HG03571 (cell line): ENCODE data around the gene PXT1.

Source experiments
- ATAC-seq: cut with Tn5 transposase; IDR thresholded peaks from one replicate; pipeline ENCODE4 v1.9.1; 2021; ENCODE audit not compliant: unreplicated experiment

PXT1 gene

GRCh38 chr6:36392621-36393020 lies 50.0 kb downstream of the PXT1 start:
- ATAC-seq: no peak

GRCh38 chr6:36389353-36389752 lies 53.3 kb downstream of the PXT1 start:
- no peak for ATAC-seq

GRCh38 chr6:36387440-36388303 lies 55.0 kb downstream of the PXT1 start, which contains the start of gene ETV7:
TSS of gene ETV7 (minus strand) at chr6:36387669. CDS start at chr6:36387541, 128 bp downstream.
- no peak for ATAC-seq

GRCh38 chr6:36386495-36387439 lies 55.9 kb downstream of the PXT1 start:
- ATAC-seq: no peak

- ATAC-seq: no peak
These were observed 58.6 kb downstream of the PXT1 start for GRCh38 chr6:36384095-36384494.

- ATAC-seq: no peak
These were observed 59.0 kb downstream of the PXT1 start for GRCh38 chr6:36383606-36384005.

GRCh38 chr6:36382976-36383375 lies 59.7 kb downstream of the PXT1 start:
- no peak for ATAC-seq

- ATAC-seq: no peak
These were observed 60.9 kb downstream of the PXT1 start for GRCh38 chr6:36381502-36382389.

- ATAC-seq: no peak
These were observed 62.5 kb downstream of the PXT1 start for GRCh38 chr6:36380166-36380565.

- ATAC-seq: no peak
These were observed 63.7 kb downstream of the PXT1 start for GRCh38 chr6:36378936-36379335.

GRCh38 chr6:36378243-36378920 lies 64.3 kb downstream of the PXT1 start:
- no peak for ATAC-seq

- ATAC-seq: no peak
These were observed 65.1 kb downstream of the PXT1 start for GRCh38 chr6:36377594-36377993.

GRCh38 chr6:36376742-36377141 lies 65.9 kb downstream of the PXT1 start:
- ATAC-seq: no peak

- ATAC-seq: no peak
These were observed 66.5 kb downstream of the PXT1 start for GRCh38 chr6:36376183-36376582.

GRCh38 chr6:36375644-36376155 lies 67.0 kb downstream of the PXT1 start:
- no peak for ATAC-seq

- no peak for ATAC-seq
These were observed 67.7 kb downstream of the PXT1 start for GRCh38 chr6:36374972-36375371.

GRCh38 chr6:36374194-36374593 lies 68.5 kb downstream of the PXT1 start:
- no peak for ATAC-seq

GRCh38 chr6:36373368-36374019 lies 69.2 kb downstream of the PXT1 start:
- no peak for ATAC-seq

GRCh38 chr6:36372088-36372487 lies 70.6 kb downstream of the PXT1 start:
- no peak for ATAC-seq
